ENCODE results near the gene MRPL10. TPM values are rescaled to one million over a fixed set of nuclear protein-coding genes. Genes with fewer than 3 reads are reported as not detected.

The MRPL10 gene
- total RNA-seq, 3 donors from 2014 or later: 35.0 to 43.5 (median 36.7) TPM

DNA sequence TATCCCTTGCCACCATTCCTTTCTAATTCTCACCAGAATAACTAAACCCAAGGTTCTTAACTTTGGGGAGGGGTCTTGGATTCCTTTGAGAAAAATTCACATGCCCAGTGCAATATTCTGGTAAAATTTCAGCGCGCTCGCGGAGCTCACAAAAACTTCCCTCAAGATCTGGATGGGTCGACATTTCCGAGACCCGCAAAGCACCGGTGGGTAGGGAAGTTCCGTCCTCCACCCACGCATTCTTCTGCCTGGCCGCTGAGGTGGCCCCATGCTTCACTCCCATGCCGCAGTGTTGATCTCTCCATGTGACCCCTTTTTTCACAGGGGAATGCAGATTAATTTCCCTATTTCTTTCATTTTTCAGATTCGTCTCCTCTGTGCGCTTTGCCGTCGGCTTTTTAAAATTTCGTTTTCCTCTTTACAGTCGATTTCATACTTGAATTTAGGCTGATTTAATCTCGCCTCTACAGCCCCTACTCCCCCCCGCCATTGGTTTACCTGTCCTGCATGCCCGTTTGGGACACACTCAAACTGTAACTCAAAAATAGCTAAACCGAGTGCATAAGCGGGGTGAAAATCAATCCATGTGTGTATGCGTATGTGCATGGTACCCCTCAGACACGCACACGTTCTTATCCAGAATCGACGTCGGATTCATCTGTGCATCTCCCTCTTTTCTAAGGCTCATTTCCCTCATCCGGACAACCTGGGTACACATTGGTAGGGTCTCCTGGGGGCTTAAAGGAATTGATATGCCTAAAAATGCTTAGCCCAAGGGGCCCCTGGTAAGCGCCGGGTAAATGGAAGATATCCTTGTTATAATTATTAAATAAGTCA is 21.0 kb upstream of the MRPL10 start:
- H3K36me3 ChIP-seq: no peaks in the 10 kb centered on the region
- intact Hi-C loops (cut with DNase I; ENCODE audit: low total_unique reads): no loop called here
- no peaks in the 10 kb centered on the region for H3K9me3 ChIP-seq
- H3K4me3 ChIP-seq: peak overlapping the region in 1 of 3 donors; percentile 70
- peaks cover 0 to 19% of the 10 kb centered on the region in 2 donors for H3K27me3 ChIP-seq
- no peak for DNase-seq (ENCODE audit: low spot score in 2 of 2)
- H3K4me1 ChIP-seq: no peaks in the 10 kb centered on the region
- no peak overlapping the region for H3K27ac ChIP-seq
- TF ChIP-seq POLR2A (IDR thresholded peaks at IDR 0.05): no peak
- TF ChIP-seq, protein P1, sequence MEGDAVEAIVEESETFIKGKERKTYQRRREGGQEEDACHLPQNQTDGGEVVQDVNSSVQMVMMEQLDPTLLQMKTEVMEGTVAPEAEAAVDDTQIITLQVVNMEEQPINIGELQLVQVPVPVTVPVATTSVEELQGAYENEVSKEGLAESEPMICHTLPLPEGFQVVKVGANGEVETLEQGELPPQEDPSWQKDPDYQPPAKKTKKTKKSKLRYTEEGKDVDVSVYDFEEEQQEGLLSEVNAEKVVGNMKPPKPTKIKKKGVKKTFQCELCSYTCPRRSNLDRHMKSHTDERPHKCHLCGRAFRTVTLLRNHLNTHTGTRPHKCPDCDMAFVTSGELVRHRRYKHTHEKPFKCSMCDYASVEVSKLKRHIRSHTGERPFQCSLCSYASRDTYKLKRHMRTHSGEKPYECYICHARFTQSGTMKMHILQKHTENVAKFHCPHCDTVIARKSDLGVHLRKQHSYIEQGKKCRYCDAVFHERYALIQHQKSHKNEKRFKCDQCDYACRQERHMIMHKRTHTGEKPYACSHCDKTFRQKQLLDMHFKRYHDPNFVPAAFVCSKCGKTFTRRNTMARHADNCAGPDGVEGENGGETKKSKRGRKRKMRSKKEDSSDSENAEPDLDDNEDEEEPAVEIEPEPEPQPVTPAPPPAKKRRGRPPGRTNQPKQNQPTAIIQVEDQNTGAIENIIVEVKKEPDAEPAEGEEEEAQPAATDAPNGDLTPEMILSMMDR (IDR thresholded peaks at IDR 0.05): no peak
- TF ChIP-seq POLR2AphosphoS5 (IDR thresholded peaks at IDR 0.05): peak in 1 of 3 donors; percentile 19

DNA sequence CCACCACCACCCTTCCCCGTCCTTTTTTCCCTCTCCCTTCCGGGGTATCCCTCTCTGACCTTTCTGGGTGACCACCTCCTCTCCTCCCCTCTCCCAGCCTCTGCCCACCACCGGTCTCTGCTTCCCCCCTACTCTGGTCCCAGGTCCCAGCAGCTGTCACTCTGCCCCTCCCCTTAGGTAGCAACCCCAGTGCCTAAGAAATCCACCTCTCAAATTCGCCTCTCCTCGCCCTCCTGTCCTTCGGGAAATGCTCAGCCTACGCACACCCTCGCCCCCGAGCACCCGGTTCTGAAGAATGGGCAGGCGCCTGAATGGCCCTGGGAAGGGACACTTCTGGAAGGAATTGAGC is 20.4 kb upstream of the MRPL10 start:
- TF ChIP-seq POLR2AphosphoS5 (IDR thresholded peaks at IDR 0.05): no peak
- TF ChIP-seq, protein P1 (IDR thresholded peaks at IDR 0.05): no peak
- TF ChIP-seq POLR2A (IDR thresholded peaks at IDR 0.05): no peak
- H3K27ac ChIP-seq: no peak overlapping the region
- H3K4me1 ChIP-seq: no peaks in the 10 kb centered on the region
- peak overlapping the region in 2 of 3 donors; percentile 62 to 70 for H3K4me3 ChIP-seq
- intact Hi-C loops (cut with DNase I; ENCODE audit: low total_unique reads): no loop called here
- no peaks in the 10 kb centered on the region for H3K36me3 ChIP-seq
- H3K9me3 ChIP-seq: no peaks in the 10 kb centered on the region
- H3K27me3 ChIP-seq: peaks cover 0 to 25% of the 10 kb centered on the region in 2 donors
- no peak for DNase-seq (ENCODE audit: low spot score in 2 of 2)

DNA sequence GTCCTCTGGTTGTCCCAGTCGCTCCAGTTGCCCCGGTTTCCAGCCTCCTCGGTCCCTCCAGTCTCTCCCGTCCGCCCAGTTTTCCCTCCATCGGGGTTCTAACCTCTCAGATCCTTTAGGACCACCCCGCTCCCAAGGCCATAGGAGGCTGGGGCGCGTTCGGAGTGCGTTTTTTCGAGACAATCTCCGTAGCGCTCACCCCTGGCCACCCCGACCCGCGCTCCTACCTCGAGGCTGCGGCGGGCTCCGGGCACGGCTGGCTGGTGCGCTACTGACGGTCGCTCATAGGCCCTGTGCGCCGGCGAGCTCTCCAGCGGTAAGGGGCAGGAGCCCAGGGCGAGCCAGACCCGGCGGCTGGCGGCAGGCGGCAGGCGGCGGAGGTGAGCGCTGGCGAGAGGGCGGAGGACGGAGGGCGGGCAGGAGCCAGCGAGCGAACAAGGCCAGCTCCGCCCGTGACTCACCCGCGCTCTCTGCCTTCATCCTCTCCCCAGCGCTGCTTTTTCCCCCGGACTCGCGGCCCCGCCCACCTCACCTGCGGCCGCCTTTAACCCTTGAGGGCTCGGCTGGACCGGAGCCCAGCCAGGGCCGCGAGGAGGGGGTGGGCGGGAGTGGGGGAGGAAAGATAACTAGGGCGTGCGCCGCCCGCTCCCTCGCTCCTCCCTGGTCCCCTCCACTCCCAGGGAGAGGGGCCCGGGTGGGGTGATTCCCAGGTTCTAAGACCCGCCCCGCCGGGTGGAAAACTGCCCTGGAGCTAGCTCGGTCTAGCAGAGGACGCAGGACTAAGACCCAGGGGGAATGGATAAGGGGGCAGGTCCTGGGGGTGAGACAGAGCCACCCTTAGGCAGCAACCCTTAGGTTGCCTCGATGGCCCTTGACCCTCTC is 19.6 kb upstream of the MRPL10 start, which contains the start of gene SP6:
TSS of gene SP6 (minus strand) at position 472 of the 882 bp plus-strand sequence. CDS start 2,734 bp downstream, outside the sequence.
- peak within 1 kb of the TSS; percentile 29 to 70 (median 62) for H3K4me3 ChIP-seq
- H3K4me1 ChIP-seq: no peaks in the 10 kb centered on the region
- intact Hi-C loops (cut with DNase I; ENCODE audit: low total_unique reads): no loop called here
- H3K27ac ChIP-seq: peak within 1 kb of the TSS; percentile 75
- no peaks in the 10 kb centered on the region for H3K9me3 ChIP-seq
- TF ChIP-seq, protein P1 (IDR thresholded peaks at IDR 0.05): peak in 1 of 3 donors; percentile 23
- TF ChIP-seq POLR2A (IDR thresholded peaks at IDR 0.05): peak; percentile 33
- peak in 1 of 3 donors; percentile 40 for TF ChIP-seq POLR2AphosphoS5 (IDR thresholded peaks at IDR 0.05)
- no peaks in the 10 kb centered on the region for H3K36me3 ChIP-seq
- peak; percentile 80 to 85 for DNase-seq (ENCODE audit: low spot score in 2 of 2)
- H3K27me3 ChIP-seq: peaks cover 0 to 27% of the 10 kb centered on the region in 2 donors

- TF ChIP-seq POLR2A (IDR thresholded peaks at IDR 0.05): no peak
- no peak for TF ChIP-seq POLR2AphosphoS5 (IDR thresholded peaks at IDR 0.05)
- TF ChIP-seq, protein P1 (IDR thresholded peaks at IDR 0.05): no peak
- H3K27me3 ChIP-seq: peaks cover 0 to 27% of the 10 kb centered on the region in 2 donors
- intact Hi-C loops (cut with DNase I; ENCODE audit: low total_unique reads): no loop called here
- H3K27ac ChIP-seq: peak overlapping the region; percentile 75
- no peaks in the 10 kb centered on the region for H3K4me1 ChIP-seq
- H3K36me3 ChIP-seq: no peaks in the 10 kb centered on the region
- H3K4me3 ChIP-seq: peak overlapping the region; percentile 29 to 70 (median 62)
- DNase-seq (ENCODE audit: low spot score in 2 of 2): no peak
- H3K9me3 ChIP-seq: no peaks in the 10 kb centered on the region
These were observed 19.0 kb upstream of the MRPL10 start for GRCh38 chr17:47850373-47850691.

Data from breast epithelium (tissue), 4 donors.